Measurements from ENCODE around the gene DAB2IP.
A peak's percentile ranks its signal among the peaks of the same experiment; 100 is the strongest.
"Not testable (repeated sequence)": the region's sequence is repeated elsewhere in the genome, so short reads cannot be mapped to it uniquely, and the experiment has no call there.

The DAB2IP gene

DNA sequence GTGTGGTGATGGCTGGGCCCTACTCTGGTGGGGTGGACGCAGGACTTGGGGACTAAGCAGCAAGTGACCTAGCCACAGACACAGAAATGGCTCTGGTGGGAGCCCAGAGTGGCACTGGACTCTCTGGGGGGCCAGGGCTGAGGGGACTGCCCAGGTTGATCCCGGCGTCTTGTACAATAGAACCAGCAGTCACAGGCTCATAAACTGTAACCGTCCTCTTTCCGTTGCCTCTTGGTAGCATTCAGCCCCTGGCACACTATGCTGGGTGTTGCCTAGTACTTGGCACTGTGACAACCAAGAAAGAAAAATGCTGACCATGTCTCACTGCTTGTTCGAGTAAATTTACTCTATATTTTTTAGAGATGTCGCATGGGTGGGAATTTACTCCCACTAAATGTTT, 80.5 kb downstream of the DAB2IP start:
- no peak for FAIRE-seq

DNA sequence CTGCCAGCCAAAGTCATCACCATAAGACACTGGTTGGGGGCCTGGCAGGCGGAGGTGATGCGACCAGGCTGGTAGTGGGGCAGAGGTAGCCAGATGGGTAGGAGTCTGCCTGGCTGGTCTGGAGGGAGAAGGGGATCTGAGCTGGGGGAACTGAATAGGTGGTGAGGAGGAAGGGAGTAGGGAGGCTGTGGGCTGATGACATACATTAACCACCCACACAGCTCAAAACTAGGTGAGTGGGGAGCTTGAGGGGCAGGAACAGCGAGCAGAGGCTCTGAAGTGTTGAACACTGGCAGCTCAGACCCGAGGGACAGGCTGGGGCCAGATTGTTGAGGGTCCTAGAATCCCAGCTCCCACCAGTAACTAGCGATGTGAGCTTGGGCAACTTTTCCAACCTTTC, 81.0 kb downstream of the DAB2IP start:
- no peak for FAIRE-seq

DNA sequence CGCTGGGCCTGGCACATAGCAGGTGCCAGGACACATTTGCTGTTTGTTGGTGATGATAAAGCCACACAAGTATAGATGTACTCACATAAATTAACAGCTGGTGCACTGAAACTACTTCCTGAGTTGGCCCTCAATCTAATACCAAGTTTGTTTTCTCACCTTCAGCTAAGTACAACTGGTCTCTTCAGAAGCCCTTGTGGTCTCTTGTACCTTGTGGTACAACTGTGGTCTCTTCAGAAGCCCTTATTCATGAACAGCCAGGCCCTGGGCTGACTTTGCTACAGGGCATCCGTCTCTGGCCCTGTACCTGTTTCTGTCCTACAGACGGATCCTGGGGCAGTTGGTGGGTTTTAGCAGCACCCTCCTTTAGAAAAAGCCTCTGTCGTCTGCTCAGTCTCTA, 81.5 kb downstream of the DAB2IP start:
- no peak for FAIRE-seq

DNA sequence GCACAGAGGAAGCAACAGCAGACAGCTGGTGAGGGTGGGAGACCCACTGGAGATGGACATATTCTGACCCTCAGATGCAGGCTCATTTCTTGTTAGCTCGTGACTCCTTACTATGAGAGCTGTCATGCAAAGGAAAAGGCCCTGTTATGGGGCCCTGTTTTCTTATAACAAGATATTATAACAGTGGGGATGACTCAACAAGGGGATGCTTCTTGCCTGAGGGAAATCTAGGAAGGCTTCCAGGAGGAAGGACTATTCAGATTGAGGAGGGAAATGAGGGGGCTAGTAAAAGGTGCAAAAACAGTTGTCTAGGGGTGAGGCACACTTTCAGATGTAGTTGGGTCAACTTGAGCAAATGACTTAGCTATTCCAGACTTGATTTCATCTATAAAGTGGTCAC, 83.0 kb downstream of the DAB2IP start:
- FAIRE-seq, result no peak

DNA sequence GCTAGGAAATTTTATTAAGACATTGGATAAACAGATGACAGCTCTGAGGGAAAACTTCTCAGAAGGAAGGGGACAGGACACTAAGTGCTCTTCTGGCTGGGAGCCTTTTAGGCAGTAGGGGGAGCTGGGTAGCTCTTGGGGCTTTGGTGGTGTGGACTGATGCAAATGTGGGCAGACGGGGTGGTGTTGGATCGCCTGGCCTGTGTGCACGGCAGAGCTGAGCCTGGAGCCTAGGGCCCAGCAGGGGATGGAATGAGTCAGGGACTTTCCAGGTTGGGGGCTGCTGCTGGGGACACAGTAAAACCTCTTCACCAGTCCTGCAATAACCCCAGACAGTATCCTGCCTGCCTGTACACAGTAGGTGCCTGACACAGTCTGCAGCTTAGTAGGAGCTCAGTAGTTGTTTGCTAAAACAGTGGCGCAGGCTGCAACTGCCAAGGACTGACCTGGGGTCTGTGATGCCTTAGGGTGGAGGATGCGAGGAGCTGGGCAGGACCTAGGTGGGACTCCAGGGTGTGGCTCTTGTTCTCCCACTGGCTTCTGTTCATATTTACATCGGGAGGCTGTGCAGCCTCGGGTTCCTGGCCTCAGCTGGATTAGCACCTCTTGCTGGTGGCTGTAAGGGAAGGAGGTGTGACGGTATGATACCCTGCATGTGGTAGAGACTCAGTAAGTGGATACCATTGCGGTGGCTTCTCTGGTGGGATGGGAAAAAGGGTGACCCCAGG, 83.8 kb downstream of the DAB2IP start:
- FAIRE-seq, result no peak

DNA sequence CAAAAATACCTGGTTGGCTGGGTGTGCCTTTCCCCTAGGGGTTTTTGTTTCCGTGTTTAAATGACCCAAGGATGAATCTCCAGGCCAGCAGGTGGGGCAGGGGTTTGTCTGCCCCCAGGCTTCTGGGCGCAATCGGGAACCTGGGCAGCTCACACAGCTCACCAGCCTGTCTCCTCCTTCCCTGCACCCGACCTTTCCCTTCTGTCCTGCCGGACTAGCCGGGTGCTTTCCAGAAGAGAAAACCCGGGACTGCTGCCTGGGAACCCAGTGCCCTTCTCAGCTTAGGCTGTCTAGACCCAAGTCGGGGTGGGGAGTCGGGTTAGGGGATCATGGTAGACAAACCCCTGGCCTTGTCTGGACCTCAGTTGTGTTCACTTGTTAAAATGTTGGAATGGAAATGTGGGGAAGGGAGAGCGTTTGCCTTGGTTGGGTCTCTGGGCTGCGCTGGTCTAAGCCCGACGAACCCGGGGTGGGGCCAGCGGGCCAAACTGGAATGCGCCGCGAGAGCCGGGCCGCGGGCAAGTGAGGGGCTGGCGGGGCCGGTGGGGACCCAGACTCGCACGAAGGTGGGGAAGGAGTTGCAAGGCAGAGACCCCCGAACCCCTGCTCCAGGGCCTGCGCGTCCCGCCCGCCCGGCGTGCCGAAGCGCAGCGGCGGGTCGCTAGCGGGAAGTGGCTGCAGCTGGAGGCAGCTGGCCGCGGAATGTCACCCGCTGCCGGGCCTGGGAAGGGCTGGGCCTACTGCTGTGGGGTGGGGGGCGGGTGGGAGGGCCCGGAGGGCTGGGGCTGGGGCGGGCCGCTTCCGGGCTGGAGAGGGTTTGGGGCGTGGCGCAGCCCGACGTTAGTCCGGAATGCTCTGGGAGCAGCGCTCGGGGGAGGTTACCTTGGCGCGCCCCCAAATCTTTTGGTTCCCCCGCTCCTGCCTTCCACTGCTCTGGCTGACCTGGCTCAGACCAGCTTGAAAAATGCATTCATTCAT, 84.6 kb downstream of the DAB2IP start:
- no peak for FAIRE-seq

DNA sequence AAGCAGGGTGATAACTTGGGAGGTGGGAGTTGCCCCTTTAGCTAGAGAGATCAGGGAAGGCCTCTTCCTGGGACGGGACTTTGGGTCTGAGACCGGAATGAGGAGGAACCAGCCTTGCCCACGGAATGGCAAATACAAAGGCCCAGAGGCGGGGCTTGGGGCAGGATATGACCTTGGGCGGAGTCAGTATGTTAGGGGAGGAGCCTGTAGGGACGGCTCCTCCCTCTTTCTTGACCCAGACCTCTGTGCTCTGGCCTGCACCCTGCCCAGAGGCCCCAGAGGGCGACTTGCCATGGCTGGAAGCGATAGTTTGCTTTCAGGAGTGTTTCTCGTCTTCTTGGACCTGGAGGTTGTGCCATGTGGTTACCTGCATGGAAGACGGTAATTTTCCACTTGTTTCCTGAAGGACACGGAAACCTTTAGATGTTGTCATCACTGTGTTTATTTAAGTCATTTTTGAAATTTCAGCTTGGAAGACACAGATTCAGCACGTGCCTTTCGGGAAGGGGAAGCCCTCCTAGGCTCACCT, 85.6 kb downstream of the DAB2IP start:
- FAIRE-seq, result no peak

DNA sequence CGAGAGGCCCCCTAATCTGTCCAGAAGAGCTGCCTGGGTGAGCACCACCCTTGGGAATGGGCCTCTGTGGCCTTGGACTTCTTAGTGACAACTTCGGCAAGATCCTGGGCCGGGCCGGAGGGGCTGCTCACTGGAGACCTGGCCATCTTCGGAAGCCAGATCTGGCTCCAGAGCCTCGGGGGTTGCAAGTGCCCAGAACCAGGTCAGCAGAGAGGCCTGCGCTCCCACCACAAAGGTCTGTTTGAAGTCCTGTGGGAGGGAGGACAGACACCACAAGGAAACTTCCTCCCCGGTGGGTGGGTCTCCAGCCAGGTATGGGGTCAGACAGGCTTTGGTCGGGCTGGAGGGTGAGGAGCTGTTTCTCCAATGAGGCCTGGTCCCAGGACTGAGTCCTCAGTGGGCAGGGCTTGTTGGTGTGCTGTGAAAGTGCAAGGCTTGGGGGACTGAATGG, 86.1 kb downstream of the DAB2IP start:
- no peak for FAIRE-seq

DNA sequence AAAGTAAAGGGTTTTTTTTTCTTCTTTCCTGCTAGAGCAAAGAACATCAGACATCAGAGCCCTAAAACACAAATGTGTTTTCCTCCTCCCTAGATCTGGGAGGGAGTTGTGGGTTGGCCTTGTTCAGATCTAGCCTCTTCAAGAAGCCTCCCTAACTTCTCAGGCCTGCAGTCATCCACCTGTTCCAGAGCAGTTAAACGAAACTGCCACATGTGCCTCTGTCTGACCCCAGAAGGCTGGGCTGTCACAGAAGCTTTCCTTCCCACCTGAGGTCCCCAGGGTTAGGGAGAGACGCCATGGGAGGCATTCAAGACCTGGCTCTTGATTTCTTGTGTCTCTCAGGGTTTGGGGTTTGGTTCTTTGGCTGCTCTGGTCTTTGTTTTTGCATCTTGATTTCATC, 87.0 kb downstream of the DAB2IP start:
- no peak for FAIRE-seq

DNA sequence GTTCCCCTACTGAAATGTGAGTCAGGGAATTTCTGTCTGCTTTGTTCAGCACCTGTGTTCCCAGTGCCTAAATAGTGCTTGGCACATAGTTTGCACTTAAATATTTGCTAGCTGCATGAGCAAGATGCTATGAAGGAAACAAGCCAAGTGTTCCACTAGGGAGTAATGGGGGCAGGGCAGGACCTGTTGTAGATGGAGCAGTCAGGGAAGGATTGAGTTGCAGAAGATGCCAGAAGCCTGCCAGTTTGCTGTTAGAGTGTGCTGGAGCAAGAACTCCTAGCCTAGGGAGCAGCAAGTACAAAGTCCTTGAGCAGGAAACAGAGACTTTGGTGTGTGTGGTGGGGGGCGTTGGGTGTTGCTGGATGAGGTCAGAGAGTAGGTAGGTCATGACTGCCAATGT, 87.5 kb downstream of the DAB2IP start:
- no peak for FAIRE-seq

DNA sequence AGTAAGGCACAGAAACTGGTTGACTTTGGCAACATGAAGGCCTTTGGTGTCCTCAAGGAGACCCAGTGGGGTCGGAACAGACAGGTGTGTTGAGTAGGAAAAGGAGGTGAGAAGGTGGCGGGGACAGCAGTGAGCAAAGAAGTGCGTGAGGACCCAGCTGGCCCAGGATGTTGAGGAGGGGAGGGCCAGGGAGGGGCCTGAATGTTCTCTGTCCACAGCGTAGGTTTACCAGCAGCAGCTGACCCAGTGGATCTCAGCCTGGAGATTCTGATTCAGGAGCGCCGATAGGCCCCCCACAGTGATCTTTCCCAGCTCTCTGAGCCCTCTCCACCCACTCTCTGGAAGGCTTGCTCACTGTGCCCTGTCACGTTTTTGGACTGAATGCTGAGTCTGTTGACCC, 88.5 kb downstream of the DAB2IP start:
- no peak for FAIRE-seq

DNA sequence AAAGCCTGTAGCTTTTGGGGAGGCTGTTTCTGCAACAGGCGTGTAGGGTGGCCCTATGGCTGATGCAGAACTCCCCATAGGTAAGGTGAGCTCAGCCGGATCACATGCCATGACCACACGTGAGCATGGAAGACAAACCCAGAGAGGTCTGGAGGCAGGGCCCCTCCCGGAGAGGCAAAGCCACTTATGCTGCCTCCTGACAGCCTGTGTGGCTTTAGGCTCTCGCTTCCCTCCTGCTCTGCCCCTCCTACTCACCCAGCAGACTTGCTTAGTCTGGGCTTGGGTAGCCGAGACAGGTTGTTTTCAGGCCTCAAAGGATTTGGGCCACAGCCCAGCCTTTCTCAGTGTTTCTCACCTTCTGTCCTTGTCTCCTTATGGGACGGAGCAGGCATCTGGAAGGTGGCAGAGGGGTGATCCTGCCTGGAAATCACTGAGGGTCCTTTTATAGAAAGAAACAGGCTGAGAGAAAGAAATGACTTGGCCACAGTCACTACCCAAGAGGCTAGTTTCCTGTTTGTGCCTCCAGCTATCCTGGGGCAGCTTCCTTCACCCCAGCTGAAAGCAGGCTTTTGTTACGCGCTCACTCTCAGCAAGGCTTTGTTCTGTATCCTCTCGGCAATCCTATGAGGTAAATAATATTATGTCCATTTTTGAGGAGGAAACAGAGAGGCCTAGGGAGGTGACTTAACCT, 89.9 kb downstream of the DAB2IP start:
- FAIRE-seq, result no peak

DNA sequence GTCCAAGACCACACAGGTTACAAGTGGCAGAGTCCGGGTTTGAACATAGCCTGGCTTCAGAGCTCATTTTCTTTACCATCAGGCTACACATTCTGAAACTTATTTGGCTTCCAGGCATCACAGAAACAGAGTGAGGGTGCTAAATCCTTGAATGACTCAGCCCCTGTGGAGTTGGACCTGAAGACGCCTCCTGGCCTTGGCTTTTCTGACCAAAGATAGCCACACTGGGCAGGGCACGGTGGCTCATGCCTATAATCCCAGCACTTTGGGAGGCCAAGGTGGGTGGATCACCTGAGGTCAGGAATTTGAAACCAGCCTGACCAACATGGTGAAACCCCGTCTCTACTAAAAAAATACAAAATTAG, 90.5 kb downstream of the DAB2IP start:
- not testable (repeated sequence) for FAIRE-seq

DNA sequence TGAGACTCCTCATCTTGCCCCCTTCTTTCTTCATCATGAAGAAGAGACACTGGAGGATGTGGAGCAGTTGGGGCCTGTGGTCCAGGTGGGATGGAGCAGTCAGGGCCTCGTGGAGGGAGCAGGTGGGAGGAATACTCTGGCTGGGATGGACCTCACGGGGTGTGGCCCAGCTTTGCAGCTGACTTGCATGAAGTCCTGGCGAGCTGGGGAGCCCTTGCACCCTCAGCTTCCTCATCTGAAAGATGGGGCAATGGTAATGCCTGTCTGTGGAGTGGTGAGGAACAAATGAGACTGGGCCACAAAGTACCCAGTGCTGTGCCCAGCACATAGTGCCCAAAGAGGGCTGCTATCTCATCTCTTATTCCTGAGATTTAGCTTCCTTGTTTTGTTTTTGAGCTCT, 91.5 kb downstream of the DAB2IP start:
- no peak for FAIRE-seq

DNA sequence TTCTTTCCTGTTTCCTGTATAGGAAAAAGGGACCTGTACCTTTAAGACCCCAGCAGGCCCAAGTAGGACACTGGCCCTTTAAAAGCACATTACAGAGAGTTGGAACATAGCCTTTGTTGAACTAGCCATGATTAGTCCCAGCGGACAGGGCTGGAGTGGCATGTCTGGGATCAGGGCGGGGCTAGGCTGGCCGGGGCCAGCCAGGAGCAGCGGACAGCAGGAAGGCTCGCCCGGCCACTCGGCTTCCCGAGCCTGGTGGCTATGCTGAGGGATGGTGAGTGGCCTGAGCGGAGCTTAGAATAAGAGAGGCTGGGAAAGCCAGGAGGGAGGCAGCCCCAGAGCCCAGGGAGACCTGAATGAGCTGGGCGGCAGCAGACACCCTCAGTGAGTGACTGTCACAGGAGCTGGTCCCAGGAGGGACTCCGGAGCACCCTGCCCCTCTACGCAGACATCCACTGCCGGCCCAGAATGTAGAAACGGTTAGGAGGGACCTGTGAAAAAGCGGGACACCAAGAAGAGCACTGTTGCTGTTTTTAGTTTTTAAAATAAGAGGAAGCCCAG, 92.1 kb downstream of the DAB2IP start:
- FAIRE-seq, result peak; percentile 92

DNA sequence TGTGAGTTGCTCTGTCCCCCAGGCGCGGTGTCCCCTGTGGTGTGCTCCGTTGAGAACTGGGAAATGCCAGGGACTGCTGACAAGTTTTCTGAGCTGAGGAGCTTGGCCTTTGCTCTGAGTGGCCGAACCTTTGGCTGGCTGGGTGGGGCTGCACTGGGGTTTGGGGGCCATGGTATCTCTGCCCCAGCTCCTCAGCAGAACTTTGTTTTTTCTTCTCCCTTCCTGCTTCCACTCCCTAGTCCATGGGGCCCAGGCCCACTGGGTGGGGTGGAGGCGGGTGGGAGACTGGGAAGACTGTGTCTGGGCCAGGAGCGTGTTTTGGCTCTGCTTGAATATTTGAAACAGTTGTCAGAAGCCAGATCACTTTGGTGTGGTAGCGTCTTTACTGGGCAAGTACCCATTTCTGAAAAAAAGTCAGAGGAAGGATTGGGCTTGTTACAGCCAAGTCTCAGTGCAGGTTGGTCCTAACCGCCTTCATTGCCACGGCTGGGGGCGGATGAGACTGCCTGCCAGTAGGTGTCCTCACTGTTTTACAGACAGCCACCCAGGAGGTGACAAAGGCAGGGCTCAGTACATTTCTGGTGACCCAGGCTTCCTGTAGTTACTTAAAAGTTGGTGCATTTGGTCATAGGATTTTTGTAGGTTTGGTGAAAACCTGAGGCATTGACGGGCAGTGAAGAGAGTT, 92.7 kb downstream of the DAB2IP start:
- FAIRE-seq, result no peak

DNA sequence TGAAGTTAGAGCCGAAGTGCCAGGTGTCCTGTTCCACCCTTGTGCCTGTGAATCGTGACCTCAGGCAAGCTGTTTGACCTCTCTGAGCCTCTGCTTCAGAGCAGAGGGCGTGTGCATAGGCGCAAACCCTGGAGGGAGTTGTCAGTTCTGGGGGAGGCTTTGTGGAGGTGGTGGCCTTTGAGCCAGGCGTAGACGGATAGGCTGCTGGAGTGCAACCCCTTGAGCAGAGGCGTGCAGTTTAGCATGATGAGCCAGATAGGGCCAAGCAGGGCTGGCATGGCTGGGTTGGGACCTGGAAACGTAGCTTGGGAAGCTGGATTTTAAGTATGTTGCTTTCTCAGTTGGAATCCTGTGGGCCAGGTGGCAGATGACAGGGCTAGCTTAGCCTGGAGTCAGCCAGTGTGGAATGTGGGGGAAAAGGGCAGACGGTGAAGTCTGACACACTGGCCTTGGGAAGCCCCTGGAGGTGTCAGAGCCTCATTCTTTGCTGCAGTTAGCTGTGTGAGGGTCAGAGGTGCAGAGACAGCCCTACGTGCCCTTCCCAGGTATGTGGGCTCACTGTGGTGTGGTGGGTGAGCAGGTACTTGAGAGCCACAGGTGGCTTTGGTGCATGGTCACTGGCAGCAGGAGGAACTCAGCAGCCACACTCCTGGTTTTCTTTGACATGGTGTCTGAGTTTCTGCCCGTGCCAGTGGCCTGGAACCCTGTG, 93.4 kb downstream of the DAB2IP start:
- FAIRE-seq, result no peak

DNA sequence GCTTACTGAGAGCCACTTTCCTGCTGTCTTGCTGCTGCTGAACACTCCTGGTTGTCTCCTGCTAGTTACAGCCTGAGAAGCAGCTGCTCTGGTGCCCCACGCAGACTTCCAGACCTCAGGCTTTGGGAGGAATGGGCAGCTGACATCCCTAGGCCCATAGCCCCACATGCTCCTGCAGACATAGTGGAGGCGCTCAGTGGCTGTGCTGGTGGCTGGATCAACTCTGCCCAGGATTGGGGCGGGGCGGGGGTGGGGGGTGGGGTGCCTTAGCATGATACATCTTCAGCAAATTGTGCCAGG, 93.9 kb downstream of the DAB2IP start:
- no peak for FAIRE-seq

DNA sequence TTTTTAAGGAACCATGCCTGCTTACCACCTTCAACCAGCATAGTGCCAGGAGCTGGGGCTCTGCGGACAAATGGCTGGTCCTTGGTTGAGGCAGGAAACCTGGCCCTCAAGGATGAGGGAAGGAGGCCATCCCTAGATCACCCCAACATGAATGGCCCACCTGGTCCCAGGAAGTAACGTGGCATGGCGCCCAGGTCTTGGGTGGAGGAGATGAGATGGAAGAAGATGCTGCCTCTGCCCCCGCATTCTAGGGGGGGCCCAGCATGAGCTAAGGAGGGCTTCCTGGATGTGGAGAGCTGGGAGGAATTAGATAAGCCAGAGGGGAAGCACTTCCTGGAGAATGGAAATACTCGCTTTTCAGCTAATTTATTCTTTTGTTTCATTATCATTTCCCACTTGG, 95.0 kb downstream of the DAB2IP start:
- no peak for FAIRE-seq

DNA sequence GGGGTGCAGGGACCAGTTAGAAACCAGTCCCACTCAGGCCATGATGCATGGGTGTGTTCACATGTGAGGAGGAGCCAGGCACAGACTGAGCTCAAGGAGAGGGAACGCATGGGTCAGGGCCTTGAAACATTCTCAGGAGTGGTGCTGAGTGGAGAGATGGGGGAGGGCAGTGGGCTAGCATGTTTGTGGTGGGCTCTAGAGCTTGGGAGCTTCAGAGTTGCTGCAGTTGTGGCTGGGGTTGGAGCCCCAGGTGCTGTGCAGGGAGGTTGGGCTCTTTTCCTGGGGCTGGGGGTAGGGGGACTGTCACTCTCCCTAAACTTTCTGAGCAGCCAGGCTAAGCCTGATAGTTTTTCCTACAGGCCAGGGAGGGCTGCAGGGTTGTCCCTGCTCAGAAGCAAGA, 95.4 kb downstream of the DAB2IP start:
- no peak for FAIRE-seq

DNA sequence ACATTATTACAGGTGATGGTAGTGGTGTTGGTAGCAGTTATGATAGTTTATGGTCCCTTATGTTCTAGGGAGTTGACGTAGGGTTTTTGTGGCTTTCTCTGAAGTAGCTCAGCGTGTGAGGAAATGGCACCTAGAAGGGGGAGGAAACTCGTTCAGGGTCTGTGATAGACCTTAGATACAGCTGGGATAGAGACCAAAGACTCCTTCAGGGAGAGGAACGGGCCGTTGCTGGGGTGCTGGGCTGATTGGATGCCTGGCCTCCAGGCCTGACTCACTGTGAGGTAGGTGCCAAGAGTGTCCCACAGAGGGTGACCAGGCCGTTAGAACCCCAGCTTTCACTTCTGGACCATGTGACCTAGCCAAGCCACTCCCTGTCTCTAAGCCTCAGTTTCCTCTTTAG, 96.6 kb downstream of the DAB2IP start:
- FAIRE-seq, result no peak
